NCI-H524 (cell line): ENCODE measurements around the gene PLCB4.
"Not testable (repeated sequence)": the region's sequence is repeated elsewhere in the genome, so short reads cannot be mapped to it uniquely, and the experiment has no call there.

ENCODE experiments used
- DNase-seq, 2 experiments: peaks; one replicate each; lab custom pipeline; 2025; lab: John Stamatoyannopoulos, UW

The PLCB4 gene

DNA sequence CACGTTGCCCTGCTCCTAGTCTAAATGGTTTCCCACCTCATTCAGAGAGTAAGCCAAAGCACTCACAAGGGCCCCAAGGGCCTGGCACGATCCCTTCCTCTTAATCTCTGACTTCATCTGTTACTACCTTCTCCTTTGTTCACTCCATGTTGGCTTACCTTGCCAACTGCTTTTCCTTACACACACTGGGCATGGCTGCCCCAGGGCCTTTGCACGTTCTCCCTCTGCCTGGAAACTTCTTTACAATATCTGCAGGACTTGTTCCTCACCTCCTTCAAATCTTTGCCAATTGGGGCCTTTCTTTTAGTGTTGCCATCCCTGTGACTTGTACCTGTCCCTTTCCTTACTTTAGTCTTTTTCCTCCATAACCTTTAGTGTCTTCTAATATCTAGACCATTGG, 73.9 kb downstream of the PLCB4 start:
- DNase-seq, result no peak

DNA sequence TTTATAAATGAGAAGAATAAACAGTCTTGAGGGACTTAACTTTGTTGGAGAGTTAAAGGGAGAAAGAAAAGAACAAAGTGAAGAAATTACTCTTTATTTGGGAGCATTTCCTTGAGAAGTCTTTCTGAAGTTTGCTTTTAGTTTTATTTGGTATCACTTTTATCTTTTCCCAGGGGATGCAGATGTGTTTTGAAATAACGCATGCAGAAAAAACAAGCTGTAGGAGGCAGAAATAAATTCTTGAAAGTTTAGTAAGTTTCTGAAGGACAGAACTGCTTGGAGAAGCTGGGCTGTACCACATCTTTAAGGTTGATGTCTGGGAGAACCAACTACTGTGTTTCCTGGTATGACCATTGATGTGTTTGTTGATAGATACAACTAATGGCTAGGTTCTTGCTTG, 75.0 kb downstream of the PLCB4 start:
- DNase-seq, result no peak

GRCh38 chr20:9144643-9145042, 75.8 kb downstream of the PLCB4 start:
- DNase-seq, result no peak

GRCh38 chr20:9145142-9145541, 76.3 kb downstream of the PLCB4 start:
- DNase-seq, result no peak

GRCh38 chr20:9146649-9147048, 77.8 kb downstream of the PLCB4 start:
- DNase-seq, result no peak

DNA sequence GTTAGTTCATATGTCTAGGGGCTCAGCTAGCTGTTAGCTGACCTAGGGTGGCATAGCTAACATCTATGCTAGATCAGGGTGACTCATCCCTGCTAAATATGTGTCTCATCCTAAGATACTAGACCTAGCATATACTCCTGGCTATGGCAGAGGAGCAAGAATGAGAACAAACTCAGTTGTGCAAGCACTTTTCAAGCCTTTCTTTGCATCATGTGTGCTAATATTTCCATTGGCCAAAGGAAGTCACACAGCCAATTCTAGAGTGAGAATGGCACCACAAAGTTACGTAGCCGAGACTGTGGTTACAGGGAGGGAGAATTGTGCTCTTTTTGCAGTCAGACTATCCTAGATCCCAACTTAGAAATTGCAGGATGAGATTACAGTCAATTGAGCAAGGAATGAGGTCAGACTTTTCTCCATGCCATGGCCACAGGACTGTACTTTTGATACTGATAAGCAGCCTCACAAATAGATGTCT, 78.7 kb downstream of the PLCB4 start:
- no peak for DNase-seq

- no peak for DNase-seq
Observed at GRCh38 chr20:9148291-9148690, 79.4 kb downstream of the PLCB4 start.

GRCh38 chr20:9149087-9149486, 80.2 kb downstream of the PLCB4 start:
- DNase-seq, result no peak

DNA sequence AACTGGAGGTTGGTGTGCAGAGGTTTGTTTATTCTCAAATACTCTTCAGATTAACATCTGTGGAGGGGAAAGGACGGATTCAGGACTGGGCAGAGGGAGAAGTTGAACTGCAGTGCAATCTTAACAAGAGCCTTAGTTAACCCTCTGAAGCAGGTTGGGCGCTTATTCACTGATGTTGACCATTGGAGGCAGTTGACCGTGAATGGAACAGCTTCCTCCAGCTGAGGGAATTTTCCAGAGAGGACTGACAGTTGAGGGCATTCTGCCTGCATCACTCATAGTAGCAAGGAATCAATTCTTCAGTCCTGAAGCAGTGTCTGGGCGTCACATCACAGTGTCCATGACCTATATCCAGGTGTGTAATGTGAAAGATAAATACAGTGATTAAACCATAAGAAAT, 80.9 kb downstream of the PLCB4 start:
- no peak for DNase-seq

DNA sequence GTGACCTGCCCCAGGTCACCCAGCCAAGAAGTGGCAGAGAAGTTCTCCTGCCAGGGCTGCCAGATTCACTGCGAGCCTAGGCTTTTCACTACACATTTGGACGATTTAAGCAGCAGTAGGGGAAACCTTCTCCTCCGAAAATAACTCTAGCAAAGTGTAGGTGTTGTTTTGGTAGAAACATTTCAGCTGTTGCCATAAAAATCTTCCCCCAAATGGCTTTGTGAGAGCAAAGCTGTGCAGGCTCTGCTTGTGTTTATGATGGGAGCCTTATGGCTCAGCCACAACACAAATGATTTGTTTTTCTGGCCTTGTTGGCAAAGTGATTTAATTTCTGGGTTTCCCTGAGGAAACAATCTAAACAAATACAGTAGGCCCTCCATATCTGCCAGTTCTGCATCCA, 81.8 kb downstream of the PLCB4 start:
- no peak for DNase-seq

DNA sequence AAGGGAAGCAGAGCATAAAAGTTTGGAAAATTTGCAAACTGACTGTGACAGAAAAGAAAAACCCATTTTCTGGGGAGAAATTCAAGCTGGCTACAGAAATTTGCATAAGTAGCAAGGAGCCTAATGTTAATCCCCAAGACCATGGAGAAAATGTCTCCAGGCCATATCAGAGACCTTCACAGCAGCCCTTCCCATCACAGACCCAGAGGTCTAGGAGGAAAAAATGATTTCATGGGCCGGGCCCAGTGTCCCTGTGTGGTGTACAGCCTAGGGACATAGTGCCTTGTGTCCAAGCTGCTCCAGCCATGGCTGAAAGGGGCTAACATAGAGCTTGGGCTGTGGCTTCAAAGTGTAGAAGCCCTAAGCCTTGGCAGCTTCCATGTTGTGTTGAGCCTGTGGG, 83.3 kb downstream of the PLCB4 start:
- not testable (repeated sequence) for DNase-seq

GRCh38 chr20:9154464-9155024, 85.7 kb downstream of the PLCB4 start:
- no peak for DNase-seq

DNA sequence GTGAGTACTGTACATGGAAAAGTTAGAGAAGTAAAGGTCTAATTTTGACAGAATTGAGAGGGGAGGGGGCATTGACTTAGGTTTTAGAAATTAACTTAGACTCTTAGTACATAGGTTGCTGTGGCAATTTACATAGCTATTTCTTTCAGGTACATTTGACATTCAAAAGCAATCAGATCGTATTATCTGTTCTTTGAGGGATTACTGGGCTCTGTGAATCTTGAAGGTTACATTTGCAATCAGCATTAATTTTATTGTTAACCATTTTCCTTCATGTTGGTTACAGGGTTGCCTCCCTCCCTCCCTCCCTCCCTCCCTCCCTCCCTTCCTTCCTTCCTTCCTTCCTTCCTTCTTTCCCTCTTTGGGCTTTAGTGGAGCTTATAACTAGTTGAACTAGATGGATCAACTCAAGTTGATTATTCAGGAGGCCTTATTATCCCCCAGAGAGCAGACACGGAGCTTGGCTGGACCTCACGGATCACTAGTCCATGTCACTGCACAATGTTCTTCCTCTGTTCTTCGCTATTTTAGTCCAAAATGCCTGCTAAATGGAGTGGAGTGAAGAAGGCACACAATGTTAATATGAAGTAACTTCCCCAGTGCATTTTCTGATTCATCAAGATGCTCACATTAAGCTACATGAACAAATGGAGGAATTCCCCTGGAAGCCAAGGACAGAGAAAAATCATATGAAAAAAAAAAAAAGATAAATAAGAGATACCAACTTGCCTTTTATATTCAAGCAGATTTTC, 87.8 kb downstream of the PLCB4 start:
- DNase-seq, result no peak

DNA sequence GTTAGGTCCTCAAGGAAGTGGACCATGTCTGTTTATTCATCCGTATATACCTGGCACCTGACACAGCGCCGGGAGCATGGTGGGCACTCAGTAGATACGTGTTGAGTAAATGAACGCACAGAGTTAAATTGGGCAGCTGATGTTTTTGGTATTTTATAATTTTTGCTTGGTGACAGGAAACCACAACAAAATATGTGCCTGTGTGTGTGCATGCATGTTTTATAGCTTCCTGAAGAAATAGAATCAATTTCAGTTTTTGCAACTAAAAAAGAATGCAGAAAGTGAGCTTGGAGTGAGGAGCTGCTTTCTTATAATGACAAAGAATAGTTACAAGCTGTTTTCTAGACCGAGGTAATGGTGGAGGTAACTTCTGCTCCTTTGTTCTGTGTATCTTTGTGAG, 91.4 kb downstream of the PLCB4 start:
- no peak for DNase-seq

DNA sequence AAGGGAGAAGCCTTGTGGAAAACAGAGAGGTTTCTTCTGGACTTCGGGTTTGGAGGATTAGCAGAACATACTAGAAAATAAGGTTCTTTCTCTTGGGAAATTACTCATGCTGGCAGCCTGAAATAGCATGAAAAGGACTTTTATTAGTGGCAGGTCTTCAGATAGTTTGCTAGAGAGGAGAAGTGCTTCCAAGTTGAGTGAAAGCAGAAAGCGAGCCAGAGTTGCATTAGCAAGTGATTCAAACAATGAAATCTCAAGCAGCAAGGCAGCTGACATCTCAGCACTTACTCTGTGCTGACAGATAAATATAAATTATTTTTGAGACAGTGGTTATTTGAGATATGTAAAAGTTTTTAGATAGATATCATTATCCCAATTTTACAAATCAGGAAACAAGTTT, 91.9 kb downstream of the PLCB4 start:
- DNase-seq, result no peak

DNA sequence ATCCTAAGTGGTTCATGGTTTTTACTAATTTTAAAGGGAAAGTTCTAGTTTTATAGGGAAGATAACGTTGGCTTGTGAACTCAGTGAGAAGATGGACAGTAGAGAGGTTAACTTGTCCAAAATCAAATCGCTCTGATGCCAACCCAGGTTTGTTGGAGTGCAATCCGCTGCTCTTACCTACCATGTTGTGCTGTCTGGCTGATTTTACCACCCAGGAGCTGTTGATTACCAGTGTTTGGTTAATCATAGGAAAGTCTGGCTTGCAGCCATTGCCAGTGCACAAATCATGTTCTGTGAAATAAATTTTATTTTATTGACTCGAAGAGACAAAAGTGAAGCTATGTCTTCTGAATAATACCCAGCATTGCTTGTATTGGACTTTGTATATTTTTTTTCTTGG, 92.4 kb downstream of the PLCB4 start:
- DNase-seq, result no peak

- DNase-seq, result no peak
Observed at GRCh38 chr20:9163251-9163650, 94.4 kb downstream of the PLCB4 start.

GRCh38 chr20:9163995-9164394, 95.1 kb downstream of the PLCB4 start:
- DNase-seq, result no peak

DNA sequence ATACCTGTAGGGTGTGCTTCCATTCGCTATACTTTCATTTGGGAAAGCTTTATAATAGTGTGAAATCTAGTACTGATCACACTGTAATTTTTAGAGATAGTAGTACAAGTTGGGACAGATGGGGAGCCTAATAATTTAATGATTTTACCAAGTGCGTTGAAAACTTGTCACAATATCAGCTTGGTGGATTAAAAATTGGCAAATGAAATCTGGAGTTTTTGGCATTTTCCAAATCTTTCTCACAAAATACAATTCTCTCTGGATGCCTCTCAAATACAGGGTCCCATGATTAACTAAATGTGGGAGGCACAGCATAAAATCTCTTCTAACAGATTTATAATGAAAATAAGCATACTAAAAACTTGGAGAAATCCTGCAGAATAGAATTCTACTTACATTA, 96.4 kb downstream of the PLCB4 start:
- no peak for DNase-seq

GRCh38 chr20:9166153-9166780, 97.4 kb downstream of the PLCB4 start:
- no peak for DNase-seq

DNA sequence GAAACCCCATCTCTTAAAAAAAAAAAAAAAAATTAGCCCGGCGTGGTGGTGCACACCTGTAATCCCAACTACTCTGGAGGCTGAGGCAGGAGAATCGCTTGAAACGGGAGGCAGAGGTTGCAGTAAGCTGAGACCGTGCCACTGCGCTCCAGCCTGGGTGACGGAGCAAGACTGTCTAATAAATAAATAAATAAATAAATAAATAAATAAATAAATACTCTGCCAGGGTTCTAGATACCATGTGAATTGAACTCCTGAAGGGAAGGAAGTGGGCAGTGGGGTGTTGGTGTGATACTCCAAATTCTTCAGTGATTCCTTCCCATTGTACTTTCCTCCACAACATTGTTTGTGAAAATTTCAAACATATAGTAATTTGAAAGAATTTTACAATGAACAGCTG, 100.5 kb downstream of the PLCB4 start:
- DNase-seq, result no peak

DNA sequence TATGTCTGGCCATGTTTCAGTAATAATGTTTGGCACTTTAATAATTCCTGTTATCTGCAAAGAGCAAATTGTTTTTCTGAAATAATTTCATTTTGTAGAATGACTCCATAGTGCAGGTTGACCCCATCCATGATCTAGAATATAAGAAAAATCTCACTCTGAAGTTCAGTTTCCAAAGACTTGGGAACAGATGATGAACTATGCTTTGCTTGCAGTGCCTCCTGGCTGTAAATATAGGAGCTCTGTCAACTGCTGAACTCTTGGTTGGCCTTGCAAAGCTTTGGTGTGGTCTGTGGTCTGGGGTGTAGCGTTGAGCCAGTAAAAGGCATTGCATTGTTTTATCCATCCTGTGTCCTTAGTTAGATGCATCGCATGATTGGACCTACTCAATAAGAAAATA, 104.0 kb downstream of the PLCB4 start:
- DNase-seq, result peak in 1 of 2 experiments; percentile 11

- DNase-seq, result no peak
Observed at GRCh38 chr20:9177278-9177677, 108.4 kb downstream of the PLCB4 start.
